ENCODE measurements around the gene CNTRL.
A peak's percentile ranks its signal among the peaks of the same experiment; 100 is the strongest.
"Not testable (repeated sequence)": the region's sequence is repeated elsewhere in the genome, so short reads cannot be mapped to it uniquely, and the experiment has no call there.

CNTRL gene

GRCh38 chr9:121074370-121075250 lies at the start of gene CNTRL:
Gene CNTRL, plus strand, starts transcription at chr9:121074955. Its CDS starts 13,372 bp downstream, at chr9:121088327.
- DNase-seq (ENCODE audit: low read depth), result peak; percentile 61

DNA sequence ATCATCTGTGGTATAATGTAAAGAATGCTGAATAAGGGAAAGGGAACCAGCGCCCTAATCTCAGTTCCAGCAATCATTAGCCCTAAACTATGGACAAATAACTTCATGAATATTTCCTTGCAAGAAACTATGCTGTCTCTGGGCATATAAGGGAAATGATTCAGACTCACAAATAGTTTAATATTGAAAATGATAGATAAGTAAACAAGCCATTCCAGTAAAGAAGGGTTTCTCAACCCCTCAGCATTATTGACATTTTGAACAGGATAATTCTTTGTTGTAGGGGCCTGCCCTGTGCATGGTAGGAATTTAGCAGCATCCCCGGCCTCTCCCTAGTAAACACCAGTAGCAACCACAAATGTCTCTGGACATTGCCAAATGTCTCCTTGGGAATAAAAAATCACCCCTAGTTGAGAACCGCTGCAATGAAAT lies 48.5 kb upstream of the CNTRL start:
- no peak for DNase-seq (ENCODE audit: low read depth)

DNA sequence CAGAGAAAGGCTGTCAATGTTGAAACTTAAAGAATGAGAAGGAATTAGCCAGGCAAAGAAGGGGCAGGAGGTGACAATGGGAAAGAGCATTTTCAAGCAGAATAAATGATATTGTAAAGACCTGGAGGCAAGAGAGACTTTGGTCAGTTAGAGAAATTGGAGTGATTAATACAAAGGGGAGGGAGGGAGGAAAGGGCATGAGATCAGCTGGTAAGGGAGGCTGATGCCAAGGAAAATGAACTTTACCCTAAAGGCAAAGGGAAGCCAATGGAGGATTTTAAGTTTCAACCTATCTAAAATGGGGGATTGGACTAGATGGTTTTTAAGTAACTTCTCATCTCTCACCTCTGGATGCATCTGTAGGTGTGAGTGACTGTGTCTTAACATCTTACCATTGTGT lies 48.0 kb upstream of the CNTRL start:
- DNase-seq (ENCODE audit: low read depth), result no peak

- DNase-seq (ENCODE audit: low read depth), result not testable (repeated sequence)
These were observed 46.5 kb upstream of the CNTRL start for GRCh38 chr9:121028285-121028684.

DNA sequence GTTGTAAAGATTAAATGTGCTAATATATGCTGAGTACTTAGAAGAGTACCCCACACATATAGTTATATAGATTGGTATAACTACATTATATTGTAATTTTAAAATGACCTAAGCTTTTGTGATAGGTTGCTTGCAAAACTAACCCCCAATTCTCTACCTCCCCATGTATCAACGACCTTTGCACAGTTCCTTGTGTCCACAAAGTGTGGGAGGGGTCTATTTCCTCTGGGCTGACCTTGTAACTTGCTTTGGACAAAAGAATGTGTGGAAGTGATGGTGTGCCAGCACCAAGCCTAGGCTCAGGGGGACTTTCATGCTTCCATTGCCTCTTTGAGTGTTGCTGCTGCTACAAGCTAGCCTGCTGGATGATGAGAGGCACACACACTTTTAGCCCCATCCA lies 45.3 kb upstream of the CNTRL start:
- DNase-seq (ENCODE audit: low read depth), result no peak

GRCh38 chr9:121034529-121034928 lies 40.2 kb upstream of the CNTRL start:
- no peak for DNase-seq (ENCODE audit: low read depth)

- DNase-seq (ENCODE audit: low read depth), result not testable (repeated sequence)
These were observed 39.0 kb upstream of the CNTRL start for GRCh38 chr9:121035717-121036116.

GRCh38 chr9:121038362-121038761 lies 36.4 kb upstream of the CNTRL start:
- DNase-seq (ENCODE audit: low read depth), result no peak

- no peak for DNase-seq (ENCODE audit: low read depth)
These were observed 36.0 kb upstream of the CNTRL start for GRCh38 chr9:121038804-121039203.

DNA sequence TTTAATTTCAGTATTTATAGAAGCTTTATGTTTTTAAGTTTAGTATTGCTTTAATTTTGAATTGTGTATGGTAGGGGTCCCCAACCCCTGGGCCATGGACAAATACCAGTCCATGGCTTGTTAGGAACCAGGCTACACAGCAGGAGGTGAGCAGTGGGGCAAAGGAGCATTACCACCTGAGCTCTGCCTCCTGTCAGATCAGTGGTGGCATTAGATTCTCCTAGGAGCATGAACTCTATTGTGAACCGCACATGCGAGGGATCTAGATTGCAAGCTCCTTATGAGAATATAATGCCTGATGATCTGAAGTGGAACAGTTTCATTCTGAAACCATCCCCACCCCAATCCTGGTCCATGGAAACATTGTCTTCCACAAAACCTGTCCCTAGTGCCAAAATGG lies 26.6 kb upstream of the CNTRL start:
- DNase-seq (ENCODE audit: low read depth), result no peak

GRCh38 chr9:121048618-121049017 lies 26.1 kb upstream of the CNTRL start:
- DNase-seq (ENCODE audit: low read depth), result no peak

- DNase-seq (ENCODE audit: low read depth), result no peak
These were observed 24.4 kb upstream of the CNTRL start, which contains the start of gene C5 for GRCh38 chr9:121050128-121050988. Gene C5, minus strand, starts transcription at chr9:121050275. Its CDS starts 29 bp downstream, at chr9:121050246.

GRCh38 chr9:121053544-121053943 lies 21.2 kb upstream of the CNTRL start:
- DNase-seq (ENCODE audit: low read depth), result no peak

DNA sequence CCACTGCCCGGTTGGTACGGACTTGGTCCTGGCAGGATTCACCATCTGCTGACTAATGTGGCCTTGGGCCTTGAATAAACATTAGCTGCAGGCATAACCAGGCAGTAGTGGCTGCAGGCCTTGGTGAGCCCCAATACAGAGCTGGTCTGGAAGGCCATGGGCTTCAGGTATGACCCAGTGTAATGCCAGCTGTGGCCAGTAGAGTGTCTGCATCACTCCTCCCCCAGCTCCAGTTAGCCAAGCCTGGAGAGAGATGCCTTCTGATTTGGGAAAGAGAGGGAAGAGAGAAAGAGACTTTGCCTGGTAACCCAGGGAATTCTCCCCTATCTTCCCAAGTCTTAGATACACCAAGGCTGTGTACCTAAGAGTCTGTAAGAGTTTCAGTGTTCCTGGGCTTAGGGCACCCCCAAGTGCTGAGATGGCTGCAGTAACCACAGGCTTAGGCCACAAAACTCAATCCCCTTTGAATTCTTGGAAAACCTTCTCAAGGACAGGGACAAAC lies 19.1 kb upstream of the CNTRL start:
- no peak for DNase-seq (ENCODE audit: low read depth)

- DNase-seq (ENCODE audit: low read depth), result no peak
These were observed 16.9 kb upstream of the CNTRL start for GRCh38 chr9:121057821-121058220.

- no peak for DNase-seq (ENCODE audit: low read depth)
These were observed 15.2 kb upstream of the CNTRL start for GRCh38 chr9:121059513-121059912.

DNA sequence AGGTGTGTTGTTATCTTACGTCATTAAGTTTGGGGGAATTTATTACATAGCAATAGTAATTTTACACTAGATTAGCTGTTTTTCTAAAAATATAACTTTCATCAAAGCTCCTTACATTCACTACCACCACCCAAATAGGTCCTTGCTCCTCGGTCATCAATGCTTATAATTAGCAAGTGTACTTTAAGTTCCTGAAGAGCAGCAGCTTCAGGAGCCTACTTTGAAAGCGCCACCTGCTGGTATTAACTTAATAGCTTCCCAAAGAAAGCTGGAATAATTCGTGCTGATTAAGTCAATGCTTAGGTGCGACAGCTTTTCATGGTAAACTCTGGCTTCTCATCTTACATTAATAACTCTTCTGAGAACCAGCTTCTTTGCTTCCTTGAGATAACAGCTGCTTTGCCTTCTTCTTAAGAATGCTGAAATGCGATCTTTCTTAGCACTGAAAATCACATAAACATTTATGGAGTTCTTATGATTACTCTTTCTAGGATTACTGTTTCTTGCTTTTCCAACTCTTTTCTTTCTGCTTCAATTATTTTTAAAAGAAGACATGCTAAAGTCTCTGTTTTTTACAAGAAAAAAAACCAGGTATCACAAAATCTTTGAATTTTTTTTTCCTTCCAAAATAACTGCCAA lies 14.6 kb upstream of the CNTRL start:
- DNase-seq (ENCODE audit: low read depth), result no peak

GRCh38 chr9:121066850-121067249 lies 7.9 kb upstream of the CNTRL start:
- no peak for DNase-seq (ENCODE audit: low read depth)

- no peak for DNase-seq (ENCODE audit: low read depth)
These were observed 7.1 kb upstream of the CNTRL start for GRCh38 chr9:121067640-121068039.

- DNase-seq (ENCODE audit: low read depth), result no peak
These were observed 5.4 kb upstream of the CNTRL start for GRCh38 chr9:121069396-121069795.

- DNase-seq (ENCODE audit: low read depth), result no peak
These were observed 3.4 kb upstream of the CNTRL start for GRCh38 chr9:121071370-121071755.

DNA sequence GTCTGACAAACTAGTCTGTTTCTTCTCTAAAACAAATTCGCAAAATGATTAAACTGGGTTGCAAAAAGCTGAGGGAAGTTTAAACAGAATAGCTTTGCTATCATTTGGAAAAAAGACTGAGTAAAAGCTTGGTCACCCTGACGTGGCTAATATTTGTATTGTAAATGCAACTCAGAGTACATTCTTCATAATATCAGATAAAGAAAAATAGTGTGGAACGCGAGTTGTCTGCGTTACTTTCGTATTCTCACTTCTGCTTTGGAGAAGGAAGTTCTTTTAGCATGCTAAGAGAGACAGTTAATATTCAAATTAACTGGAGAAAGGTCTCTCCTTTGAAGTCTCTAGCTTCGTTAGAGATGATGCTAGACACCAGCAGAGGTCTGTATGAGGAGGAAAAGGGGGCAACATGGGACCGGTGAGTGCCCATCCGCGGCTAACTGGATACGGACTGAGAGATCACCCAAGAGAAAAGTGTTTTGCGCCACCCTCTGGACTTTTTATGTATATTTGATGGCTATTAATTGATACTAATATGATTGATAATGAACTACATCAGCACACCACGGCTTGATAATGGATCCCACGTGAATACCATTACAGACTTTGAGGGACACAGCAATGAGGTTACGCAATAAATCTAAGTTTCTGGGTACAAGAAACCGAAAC lies 2.9 kb upstream of the CNTRL start:
- DNase-seq (ENCODE audit: low read depth), result no peak

Measured in stimulated activated CD8-positive, alpha-beta memory T cell treated with anti-CD3 and anti-CD28 coated beads, Interleukin-15, amount 100 ng/mL, for 1 hour (primary cell).